GM15510 (cell line): Measurements from ENCODE around the gene RTP5.

ENCODE experiments used
- POLR2A ChIP-seq: IDR thresholded peaks from 3 replicates; pipeline ENCODE4 v1.6.1; 2011; ENCODE audit warnings: borderline replicate concordance; ENCODE audit not compliant: insufficient read length; ENCODE audit errors: extremely low read depth

RTP5 gene

DNA sequence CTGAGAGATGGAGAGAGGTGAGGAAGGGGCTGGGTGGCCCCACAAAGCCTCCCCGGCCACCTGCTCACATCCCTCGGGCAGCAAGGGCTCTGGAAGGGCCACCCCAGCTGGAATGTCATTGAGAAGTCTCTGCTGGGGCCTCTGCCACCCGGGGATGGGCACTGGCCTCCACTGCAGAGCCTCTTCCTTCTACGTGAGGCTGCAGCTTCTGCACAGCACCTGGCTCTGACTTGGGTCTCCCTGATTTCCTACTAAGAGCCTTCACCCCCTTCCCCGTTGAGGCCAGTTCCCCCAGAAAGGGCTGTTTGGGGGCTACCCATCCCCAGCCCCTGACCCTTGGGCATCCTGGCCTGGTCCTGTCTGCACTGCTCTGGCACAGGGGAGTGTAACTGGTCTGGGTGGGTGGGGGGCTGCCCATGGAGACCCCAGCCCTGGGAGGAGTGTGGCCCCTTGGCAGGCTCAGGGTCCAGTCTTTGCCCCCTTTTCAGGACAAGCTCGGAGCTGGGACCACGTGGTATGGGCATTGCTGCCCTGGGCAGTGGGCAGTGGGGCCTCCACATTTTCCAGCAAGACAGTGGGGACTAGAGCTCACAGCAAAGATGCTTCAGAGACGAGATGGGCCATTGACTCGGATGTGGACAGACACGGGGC is 16.4 kb upstream of the RTP5 start:
- no peak for TF ChIP-seq POLR2A

- TF ChIP-seq POLR2A, result no peak
These were observed 15.7 kb upstream of the RTP5 start for GRCh38 chr2:241853651-241854341.

DNA sequence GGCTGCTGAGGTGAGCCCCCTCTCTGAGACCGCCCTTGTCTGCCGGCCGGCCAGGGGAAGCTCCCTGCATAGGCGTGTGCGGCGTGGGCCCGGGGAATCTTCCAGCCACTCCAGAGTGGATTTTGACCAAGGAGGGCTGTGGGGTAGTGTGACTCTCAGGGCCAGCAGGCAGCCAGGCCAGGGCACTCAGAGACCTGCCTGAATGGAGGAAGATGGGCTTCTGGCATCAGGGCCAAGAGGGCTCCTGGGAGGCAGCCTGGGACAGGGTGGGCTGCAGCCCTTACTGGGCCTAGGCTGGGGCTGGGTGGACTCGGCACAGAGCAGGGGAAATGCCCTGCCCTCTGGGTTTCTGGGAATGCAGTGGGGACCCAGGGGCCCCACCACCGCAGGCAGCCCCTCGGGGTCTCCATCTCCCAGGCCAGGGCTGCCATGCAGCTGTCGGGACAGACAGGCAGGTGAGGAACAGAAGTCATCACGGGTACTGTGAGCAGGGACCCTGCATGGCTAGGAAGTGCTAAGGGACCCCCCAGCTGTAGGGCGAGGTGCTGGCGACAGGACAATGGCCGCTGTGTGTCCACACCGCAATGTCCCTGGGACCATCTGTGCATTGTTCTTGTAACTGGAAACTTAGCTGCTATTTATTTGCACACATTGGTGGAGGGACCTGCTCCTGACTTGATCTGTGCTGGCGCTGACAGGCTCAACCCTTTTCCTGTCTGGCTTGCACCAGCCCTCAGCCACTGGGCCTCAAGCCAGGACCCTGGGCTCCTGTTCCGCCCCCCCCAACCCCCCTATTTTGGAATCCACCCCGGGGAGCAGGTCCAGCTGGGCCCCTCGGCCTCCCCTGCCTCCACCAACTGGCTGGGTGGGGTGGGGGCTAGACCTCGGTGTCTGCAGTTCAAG is 14.9 kb upstream of the RTP5 start:
- no peak for TF ChIP-seq POLR2A

- TF ChIP-seq POLR2A, result no peak
These were observed 14.2 kb upstream of the RTP5 start for GRCh38 chr2:241855245-241855887.

DNA sequence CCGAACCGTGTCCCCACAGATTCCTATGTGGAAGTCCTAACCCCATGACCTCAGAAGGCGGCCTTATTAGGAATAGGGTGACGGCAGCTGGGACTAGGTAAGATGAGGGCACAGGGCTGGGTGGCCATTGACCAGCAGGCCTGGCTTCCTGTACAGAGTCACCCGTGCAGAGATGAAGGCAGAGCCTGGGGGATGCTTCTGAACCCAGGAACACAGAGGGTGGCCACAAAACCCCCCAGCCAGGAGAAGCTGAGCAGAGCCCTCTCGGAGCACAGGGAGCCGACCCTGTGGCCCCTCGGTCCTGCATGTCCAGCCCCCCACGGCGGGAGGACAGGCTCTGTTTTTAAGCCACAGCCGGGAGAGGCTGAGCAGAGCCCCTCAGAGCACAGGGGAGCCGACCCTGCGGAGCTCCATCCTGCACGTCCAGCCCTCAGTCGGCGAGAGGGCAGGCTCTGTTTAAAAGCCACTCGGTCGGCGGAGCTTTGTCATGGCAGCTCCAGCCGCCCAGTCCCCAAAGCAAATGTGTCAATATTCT is 13.6 kb upstream of the RTP5 start:
- TF ChIP-seq POLR2A, result no peak

DNA sequence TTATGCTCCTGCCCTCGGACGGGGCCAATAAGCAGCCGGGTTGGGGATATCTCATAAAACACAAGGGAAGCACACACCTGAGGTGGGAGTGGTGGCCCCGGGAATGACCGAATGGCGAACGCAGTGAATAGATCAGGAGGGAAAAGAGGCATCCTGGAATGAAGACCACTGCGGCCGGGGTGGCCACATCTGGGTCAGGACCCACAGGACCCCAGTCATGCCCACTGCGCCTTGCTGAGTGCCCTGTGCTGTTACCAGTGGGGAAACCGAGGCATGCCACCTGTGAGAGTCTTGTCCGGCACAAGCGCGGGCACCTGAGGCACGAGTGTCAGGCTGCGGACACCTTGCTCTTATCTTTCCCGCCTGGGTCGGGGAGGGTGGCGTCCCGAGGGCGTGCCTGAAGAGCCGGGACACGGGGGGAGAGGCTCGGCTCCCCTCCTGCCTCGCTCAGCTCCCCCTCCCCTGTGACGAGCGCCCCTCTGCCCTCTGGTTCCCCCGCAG is 12.4 kb upstream of the RTP5 start:
- no peak for TF ChIP-seq POLR2A

GRCh38 chr2:241857572-241858121 is 11.9 kb upstream of the RTP5 start:
- no peak for TF ChIP-seq POLR2A

GRCh38 chr2:241858206-241859016 is 11.1 kb upstream of the RTP5 start, which contains the start of gene PDCD1:
TSS of gene PDCD1 (minus strand) at chr2:241858894. CDS start at chr2:241858838, 56 bp downstream.
- peak; percentile 67 for TF ChIP-seq POLR2A

DNA sequence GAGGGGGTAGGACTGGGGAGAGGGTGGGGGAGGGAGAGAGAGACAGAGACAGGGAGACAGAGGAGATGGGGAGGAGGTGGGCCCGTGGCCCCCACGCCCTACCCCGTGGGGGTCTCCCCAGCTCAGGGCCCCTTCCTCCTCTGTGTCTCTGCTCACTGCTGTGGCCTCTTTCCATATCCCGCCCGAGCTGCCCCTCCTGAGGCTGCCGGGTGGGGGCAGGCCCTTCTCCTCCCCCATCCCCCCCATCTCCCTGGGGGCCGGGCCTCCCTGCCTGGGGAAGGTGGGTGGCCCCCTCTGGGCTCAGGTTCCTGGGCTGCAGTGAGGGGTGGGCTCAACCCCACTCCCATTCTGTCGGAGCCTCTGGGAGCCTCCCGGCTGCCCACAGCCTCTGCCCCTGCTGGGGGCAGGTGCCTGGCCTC is 10.5 kb upstream of the RTP5 start:
- no peak for TF ChIP-seq POLR2A

DNA sequence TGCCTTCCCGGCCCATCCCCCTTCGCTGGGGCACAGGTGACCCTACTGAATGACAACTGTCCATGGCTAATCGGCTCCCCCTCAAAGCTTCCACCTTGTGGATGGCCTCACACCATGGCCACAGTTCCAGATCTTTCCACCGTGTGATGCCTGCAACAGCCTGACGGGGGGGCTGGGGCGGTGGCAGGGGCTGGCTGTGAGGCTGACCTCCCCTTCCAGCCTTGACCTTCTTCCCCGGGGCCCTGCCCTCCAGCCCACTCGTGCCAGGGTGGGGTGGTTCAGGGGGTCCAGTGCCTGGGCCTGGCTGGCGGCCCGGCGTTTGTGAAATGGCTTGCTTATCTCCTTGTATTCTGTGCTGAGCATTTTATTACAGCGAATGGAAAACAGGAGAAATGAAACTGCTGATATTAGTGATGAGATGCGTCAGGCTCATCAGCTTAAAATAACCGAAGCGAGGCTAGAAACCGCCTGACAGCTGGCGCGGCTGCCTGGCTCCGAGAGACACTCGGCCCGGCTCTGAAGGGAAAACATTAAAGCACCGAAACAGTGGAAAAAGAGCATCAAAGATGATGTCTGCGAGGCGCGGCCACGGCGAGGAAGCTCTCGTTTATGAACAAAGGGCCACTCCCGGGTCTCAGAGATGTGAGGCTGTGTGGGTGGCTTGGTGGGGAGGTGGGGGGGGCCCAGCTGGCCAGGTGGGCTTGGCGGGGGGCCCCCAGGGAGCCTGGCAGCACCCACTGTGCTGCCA is 9.9 kb upstream of the RTP5 start:
- no peak for TF ChIP-seq POLR2A

DNA sequence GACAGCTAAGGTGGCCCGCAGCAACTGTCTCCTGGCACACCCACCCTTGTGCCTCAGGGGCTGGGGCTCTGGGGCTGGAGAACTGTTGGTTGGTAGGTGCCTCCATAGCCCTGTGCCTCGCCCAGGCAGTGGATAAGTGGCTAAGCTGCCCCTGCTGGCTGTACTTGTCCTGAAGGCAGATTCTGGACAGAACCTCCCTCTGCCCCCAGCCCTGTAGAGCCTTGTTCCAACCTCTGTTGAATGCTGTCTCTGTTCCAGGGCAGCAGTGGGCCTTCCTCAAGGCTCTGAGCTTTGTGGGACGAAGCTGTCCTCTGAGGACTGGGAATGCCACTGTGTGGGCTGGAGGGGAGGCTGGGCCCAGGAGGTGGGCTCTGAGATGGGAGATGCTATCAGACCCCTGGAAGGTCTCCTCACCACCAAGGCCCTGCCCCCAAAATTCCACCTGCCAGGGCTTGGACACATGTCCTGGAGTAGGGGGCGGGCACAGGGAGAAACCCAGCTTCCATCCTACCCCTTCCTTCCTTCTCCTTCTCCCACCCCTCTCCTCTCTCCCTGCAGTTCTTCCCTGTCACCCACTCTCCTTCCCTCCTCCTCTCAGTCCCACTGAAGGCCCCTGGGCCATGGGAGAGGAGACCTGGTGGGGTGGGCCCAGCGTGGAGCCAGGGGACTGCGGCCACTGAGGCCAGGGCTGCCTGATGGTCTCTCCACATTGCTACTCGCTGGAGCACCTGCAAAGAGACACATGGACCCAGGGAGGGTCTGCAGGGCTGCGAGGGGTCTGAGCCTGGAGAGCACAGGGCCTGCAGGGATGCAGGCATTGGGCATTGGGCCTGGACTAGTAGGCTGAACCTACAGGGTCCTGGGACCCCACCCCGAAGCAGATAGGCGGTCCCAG is 9.1 kb upstream of the RTP5 start:
- TF ChIP-seq POLR2A, result no peak

- TF ChIP-seq POLR2A, result no peak
These were observed 8.3 kb upstream of the RTP5 start for GRCh38 chr2:241861264-241861663.

GRCh38 chr2:241862093-241862492 is 7.4 kb upstream of the RTP5 start:
- TF ChIP-seq POLR2A, result no peak
